ENCODE data around the gene APOL2. TPM values are rescaled to one million over a fixed set of nuclear protein-coding genes. Genes with fewer than 3 reads are reported as not detected.
"Not testable (repeated sequence)": the region's sequence is repeated elsewhere in the genome, so short reads cannot be mapped to it uniquely, and the experiment has no call there.

The APOL2 gene
- total RNA-seq, 2 donors from 2014 or later = 51.3 to 68.6 TPM

GRCh38 chr22:36271231-36271630, 31.9 kb upstream of the APOL2 start:
- not testable (repeated sequence) for H3K27ac Mint-ChIP-seq, ATAC-seq, H3K9me3 Mint-ChIP-seq
- peak in 1 of 2 donors; percentile 26 for DNase-seq (ENCODE audit: low spot score in 2 of 2)
- peaks cover 0 to 11% of the 10 kb centered on the region in 2 donors for H3K36me3 Mint-ChIP-seq

DNA sequence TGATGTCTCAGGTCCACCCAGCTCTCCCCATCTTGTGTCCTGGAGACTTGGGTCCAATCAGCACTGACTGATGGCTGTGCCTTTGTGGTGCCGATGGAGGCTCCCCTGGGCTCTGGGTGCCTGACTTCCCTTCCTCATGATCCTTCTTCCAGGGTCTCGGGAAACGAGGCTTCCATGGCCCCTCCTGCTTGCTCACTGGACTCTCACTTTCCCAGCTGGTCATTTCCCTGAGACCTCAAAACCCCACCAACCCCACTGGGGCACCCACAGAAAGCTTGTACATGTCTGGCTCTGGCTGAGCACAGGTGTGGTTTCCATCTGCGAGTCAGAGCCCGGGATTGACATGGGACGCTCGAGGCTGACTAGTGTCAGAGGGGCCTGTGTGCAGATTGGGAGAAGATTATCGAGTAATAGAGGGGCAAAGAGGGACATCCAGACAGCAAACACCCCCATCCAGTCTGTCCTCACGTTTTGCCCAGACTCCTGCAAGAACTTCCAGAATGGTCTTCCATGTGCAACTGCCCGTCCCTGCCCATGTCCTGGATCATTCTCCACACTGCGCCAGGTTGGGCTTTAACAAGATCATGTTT, 28.7 kb upstream of the APOL2 start:
- peak overlapping the region in 1 of 2 donors; percentile 17 for H3K27ac Mint-ChIP-seq
- ATAC-seq = peak; percentile 8 to 14
- H3K9me3 Mint-ChIP-seq = no peaks in the 10 kb centered on the region
- peaks cover 6 to 19% of the 10 kb centered on the region in 2 donors for H3K36me3 Mint-ChIP-seq
- DNase-seq (ENCODE audit: low spot score in 2 of 2) = peak in 1 of 2 donors; percentile 49

DNA sequence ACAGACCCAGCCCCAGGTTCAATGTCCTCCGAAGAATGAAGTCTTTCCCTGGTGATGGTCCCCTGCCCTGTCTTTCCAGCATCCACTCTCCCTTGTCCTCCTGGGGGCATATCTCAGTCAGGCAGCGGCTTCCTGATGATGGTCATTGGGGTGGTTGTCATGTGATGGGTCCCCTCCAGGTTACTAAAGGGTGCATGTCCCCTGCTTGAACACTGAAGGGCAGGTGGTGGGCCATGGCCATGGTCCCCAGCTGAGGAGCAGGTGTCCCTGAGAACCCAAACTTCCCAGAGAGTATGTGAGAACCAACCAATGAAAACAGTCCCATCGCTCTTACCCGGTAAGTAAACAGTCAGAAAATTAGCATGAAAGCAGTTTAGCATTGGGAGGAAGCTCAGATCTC, 27.7 kb upstream of the APOL2 start:
- H3K36me3 Mint-ChIP-seq = peaks cover 6 to 19% of the 10 kb centered on the region in 2 donors
- ATAC-seq (no peak), DNase-seq (ENCODE audit: low spot score in 2 of 2) (no peak)

GRCh38 chr22:36263886-36264664, 24.7 kb upstream of the APOL2 start:
- peak in 1 of 2 donors; percentile 28 for DNase-seq (ENCODE audit: low spot score in 2 of 2)
- Mint-ChIP-seq H3K27ac (peak overlapping the region in 1 of 2 donors; percentile 61), H3K36me3 (peaks cover 6 to 25% of the 10 kb centered on the region in 2 donors)
- H3K9me3 Mint-ChIP-seq, ATAC-seq: not testable (repeated sequence)

More for the DNA sequence above, 27.7 kb upstream of the APOL2 start:
- no peak overlapping the region for H3K27ac Mint-ChIP-seq
- H3K9me3 Mint-ChIP-seq = no peaks in the 10 kb centered on the region

- Mint-ChIP-seq H3K36me3 (peaks cover 10 to 31% of the 10 kb centered on the region in 2 donors), H3K27ac (peak overlapping the region in 1 of 2 donors; percentile 8)
- ATAC-seq; H3K9me3 Mint-ChIP-seq; DNase-seq (ENCODE audit: low spot score in 2 of 2): not testable (repeated sequence)
Observed at GRCh38 chr22:36263216-36263673, 23.9 kb upstream of the APOL2 start.

DNA sequence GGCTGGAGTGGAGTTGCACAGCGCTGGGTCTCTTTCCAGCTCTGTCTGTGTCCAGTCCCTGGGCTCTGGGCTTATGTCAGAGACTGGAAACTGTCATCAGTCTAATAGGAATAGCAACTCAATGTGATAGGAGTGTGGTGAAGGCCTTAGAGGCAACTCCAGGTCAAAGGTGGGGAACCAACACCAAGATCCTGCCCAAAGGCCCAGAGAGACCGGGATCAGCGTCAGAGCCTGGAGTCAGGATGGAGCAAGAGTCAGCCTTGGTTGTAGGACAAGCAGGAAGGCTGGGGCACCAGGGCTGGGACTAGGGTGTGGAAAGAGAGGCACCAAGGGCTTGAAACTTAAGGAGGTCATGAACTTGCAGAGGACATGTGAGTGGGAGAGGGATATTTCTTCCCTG, 23.0 kb upstream of the APOL2 start:
- not testable (repeated sequence) for H3K9me3 Mint-ChIP-seq, ATAC-seq
- Mint-ChIP-seq H3K36me3 (peaks cover 15 to 36% of the 10 kb centered on the region in 2 donors), H3K27ac (peak overlapping the region; percentile 46)
- DNase-seq (ENCODE audit: low spot score in 2 of 2) = peak in 1 of 2 donors; percentile 21

GRCh38 chr22:36261675-36262074, 22.3 kb upstream of the APOL2 start:
- peak in 1 of 2 donors; percentile 30 for DNase-seq (ENCODE audit: low spot score in 2 of 2)
- not testable (repeated sequence) for ATAC-seq, H3K9me3 Mint-ChIP-seq
- H3K36me3 Mint-ChIP-seq = peaks cover 15 to 30% of the 10 kb centered on the region in 2 donors
- peak overlapping the region in 1 of 2 donors; percentile 46 for H3K27ac Mint-ChIP-seq

GRCh38 chr22:36259615-36260300, 20.4 kb upstream of the APOL2 start:
- DNase-seq (ENCODE audit: low spot score in 2 of 2) = peak in 1 of 2 donors; percentile 34
- Mint-ChIP-seq H3K27ac (peak overlapping the region; percentile 29 to 90), H3K9me3 (no peaks in the 10 kb centered on the region), H3K36me3 (peaks cover 15 to 32% of the 10 kb centered on the region in 2 donors)
- ATAC-seq = no peak

- H3K36me3 Mint-ChIP-seq = peaks cover 21 to 38% of the 10 kb centered on the region in 2 donors
- no peaks in the 10 kb centered on the region for H3K9me3 Mint-ChIP-seq
- peak overlapping the region; percentile 75 to 90 for H3K27ac Mint-ChIP-seq
- peak in 1 of 2 donors; percentile 71 for DNase-seq (ENCODE audit: low spot score in 2 of 2)
- peak; percentile 31 to 84 for ATAC-seq
Observed at GRCh38 chr22:36258701-36259614, 19.6 kb upstream of the APOL2 start.

- ATAC-seq = no peak
- H3K36me3 Mint-ChIP-seq = peaks cover 24 to 39% of the 10 kb centered on the region in 2 donors
- no peaks in the 10 kb centered on the region for H3K9me3 Mint-ChIP-seq
- peak overlapping the region; percentile 75 to 90 for H3K27ac Mint-ChIP-seq
- peak in 1 of 2 donors; percentile 38 for DNase-seq (ENCODE audit: low spot score in 2 of 2)
Observed at GRCh38 chr22:36257948-36258670, 18.8 kb upstream of the APOL2 start.

- ATAC-seq (no peak), DNase-seq (ENCODE audit: low spot score in 2 of 2) (peak in 1 of 2 donors; percentile 46)
- Mint-ChIP-seq H3K9me3 (no peaks in the 10 kb centered on the region), H3K36me3 (peaks cover 27 to 41% of the 10 kb centered on the region in 2 donors), H3K27ac (peak overlapping the region in 1 of 2 donors; percentile 90)
Observed at GRCh38 chr22:36257308-36257707, 18.0 kb upstream of the APOL2 start.

DNA sequence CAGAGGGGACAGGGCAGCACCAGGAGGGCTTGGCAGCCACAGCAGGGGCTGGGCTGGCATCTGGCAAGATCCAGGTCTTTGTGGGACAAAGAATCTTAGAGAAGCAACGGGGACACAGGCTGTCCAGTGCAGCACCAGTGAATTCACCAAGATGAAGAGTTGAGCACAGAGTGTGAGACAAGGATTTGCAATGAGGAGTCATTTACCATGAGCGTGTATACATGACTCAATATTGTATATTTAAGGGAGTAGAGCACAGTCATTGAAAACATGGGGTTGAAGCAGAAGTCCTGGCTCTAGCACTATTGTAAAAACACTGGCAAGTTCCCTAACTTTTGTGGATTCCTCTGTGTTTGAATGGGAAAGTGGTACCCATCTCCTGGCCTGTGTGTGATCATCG, 17.2 kb upstream of the APOL2 start:
- Mint-ChIP-seq H3K27ac (peak overlapping the region in 1 of 2 donors; percentile 52), H3K9me3 (no peaks in the 10 kb centered on the region), H3K36me3 (peaks cover 27 to 41% of the 10 kb centered on the region in 2 donors)
- DNase-seq (ENCODE audit: low spot score in 2 of 2) = no peak
- no peak for ATAC-seq

- H3K9me3 Mint-ChIP-seq; DNase-seq (ENCODE audit: low spot score in 2 of 2); ATAC-seq: not testable (repeated sequence)
- Mint-ChIP-seq H3K36me3 (peaks cover 27 to 37% of the 10 kb centered on the region in 2 donors), H3K27ac (peak overlapping the region; percentile 52 to 61)
Observed at GRCh38 chr22:36255572-36255971, 16.2 kb upstream of the APOL2 start.

GRCh38 chr22:36253523-36254490, 14.5 kb upstream of the APOL2 start:
- peaks cover 27 to 34% of the 10 kb centered on the region in 2 donors for H3K36me3 Mint-ChIP-seq
- no peaks in the 10 kb centered on the region for H3K9me3 Mint-ChIP-seq
- H3K27ac Mint-ChIP-seq = peak overlapping the region; percentile 97 to 98
- DNase-seq (ENCODE audit: low spot score in 2 of 2) = no peak
- ATAC-seq = peak; percentile 17 to 27

All from activated naive CD4-positive, alpha-beta T cell treated with anti-CD3 and anti-CD28 coated beads, Interleukin-2, amount 50 U/mL, for 72 hours (primary cell).